Activated naive CD8-positive, alpha-beta T cell (primary cell): ENCODE data around the gene GCHFR.

Source experiments
- H3K27ac Mint-ChIP-seq: one replicate; pipeline ENCODE4 v1.8.0; 2021; ENCODE audit warnings: mixed read lengths
- H3K27me3 Mint-ChIP-seq: one replicate; pipeline ENCODE4 v1.8.0; 2021; ENCODE audit warnings: mixed read lengths
- H3K36me3 Mint-ChIP-seq: one replicate; pipeline ENCODE4 v1.8.0; 2021; ENCODE audit warnings: mixed read lengths
- H3K4me1 Mint-ChIP-seq: one replicate; pipeline ENCODE4 v1.8.0; 2021; ENCODE audit warnings: low read depth, mixed read lengths
- H3K4me3 Mint-ChIP-seq: one replicate; pipeline ENCODE4 v1.8.0; 2021; ENCODE audit warnings: mild to moderate bottlenecking, mixed read lengths
- H3K9me3 Mint-ChIP-seq: one replicate; pipeline ENCODE4 v1.8.0; 2021; ENCODE audit warnings: low read depth, mixed read lengths

GCHFR gene

DNA sequence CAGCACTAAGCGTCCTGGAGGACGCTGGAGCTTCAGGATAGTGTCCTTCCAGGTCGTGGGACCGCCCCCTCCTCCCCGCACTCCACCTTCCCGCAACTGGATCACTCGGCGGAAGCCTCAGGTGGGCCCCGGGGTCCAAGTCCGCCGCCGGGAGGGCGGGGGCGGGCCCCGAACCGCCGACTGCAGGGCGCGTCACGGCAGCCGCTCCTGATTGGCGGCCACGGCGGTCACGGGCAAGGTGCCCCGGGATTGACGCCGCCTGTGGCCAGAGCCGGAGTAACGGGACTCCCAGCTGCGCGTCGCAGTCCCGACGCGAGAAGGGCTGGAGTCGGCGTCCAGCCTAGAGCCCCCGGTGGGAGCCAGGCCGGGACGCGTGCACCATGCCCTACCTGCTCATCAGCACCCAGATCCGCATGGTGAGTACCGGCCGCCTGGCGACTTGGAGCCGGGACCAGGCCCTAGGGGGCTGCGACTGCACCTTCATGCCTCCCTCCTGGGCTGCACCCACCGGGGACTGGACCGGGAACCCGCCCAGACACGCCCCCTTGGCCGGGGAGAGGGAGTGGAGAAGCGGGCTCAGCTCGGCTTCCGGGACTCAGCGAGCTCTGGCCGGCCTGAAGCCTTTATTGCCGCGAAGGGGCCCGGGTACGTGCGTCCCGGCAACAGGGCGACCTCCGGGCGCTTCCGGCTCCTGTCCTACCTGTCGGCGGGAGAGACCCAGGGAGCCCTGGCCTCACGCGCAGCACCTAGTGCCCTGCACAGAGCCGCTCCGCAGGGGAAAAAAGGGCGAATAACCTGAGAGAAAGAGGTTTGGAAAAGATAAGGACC, at the start of gene GCHFR:
TSS of gene GCHFR (plus strand) at position 268 of the 828 bp plus-strand sequence. CDS start at position 381, 113 bp downstream.
- Mint-ChIP-seq H3K27me3 (no peaks in the 10 kb centered on the region), H3K4me1 (peaks cover 37% of the 10 kb centered on the region), H3K27ac (peak within 1 kb of the TSS; percentile 90), H3K36me3 (no peaks in the 10 kb centered on the region), H3K9me3 (no peaks in the 10 kb centered on the region), H3K4me3 (peak within 1 kb of the TSS; percentile 88)

DNA sequence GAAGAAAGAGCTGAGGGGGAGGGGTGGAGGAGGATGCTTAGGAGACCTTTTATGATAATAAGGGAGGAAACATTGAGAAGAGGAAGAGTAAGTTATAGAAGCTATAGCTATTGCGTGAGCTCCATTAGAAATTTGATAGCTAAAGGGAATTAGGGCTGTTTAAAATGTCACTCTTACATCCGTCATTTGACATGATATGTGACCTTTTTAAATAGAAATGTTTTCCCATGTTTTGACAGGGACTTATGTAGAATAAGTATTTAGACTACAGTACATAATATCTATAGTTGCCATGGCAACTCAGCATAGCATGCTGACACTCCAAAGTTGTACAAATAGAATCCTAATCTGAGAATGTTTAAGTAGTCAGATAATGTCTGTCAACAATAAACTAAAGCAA, 49.7 kb upstream of the GCHFR start:
- no peak overlapping the region for H3K27ac Mint-ChIP-seq
- H3K9me3 Mint-ChIP-seq = no peaks in the 10 kb centered on the region
- no peak overlapping the region for H3K4me3 Mint-ChIP-seq
- no peaks in the 10 kb centered on the region for H3K27me3 Mint-ChIP-seq
- H3K4me1 Mint-ChIP-seq = no peaks in the 10 kb centered on the region
- H3K36me3 Mint-ChIP-seq = peaks cover 5% of the 10 kb centered on the region

DNA sequence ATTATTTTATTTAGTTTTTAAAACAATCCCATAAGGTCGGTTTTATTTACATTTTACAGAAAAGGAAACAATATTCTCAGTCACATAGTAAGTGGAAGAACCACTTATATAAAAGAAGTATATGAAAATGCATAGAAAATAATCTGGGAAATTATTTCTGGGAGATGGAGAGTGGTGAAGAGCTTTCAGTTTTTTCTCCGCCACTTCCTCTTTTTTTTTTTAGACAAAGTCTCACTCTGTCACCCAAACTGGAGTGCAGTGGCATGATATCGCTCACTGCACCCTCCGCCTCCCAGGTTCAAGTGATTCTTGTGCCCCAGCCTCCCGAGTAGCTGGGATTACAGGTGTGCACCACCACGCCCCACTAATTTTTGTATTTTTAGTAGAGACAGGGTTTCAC, 47.7 kb upstream of the GCHFR start:
- no peaks in the 10 kb centered on the region for H3K9me3 Mint-ChIP-seq
- no peak overlapping the region for H3K27ac Mint-ChIP-seq
- peaks cover 2% of the 10 kb centered on the region for H3K36me3 Mint-ChIP-seq
- no peaks in the 10 kb centered on the region for H3K27me3 Mint-ChIP-seq
- no peak overlapping the region for H3K4me3 Mint-ChIP-seq
- no peaks in the 10 kb centered on the region for H3K4me1 Mint-ChIP-seq

DNA sequence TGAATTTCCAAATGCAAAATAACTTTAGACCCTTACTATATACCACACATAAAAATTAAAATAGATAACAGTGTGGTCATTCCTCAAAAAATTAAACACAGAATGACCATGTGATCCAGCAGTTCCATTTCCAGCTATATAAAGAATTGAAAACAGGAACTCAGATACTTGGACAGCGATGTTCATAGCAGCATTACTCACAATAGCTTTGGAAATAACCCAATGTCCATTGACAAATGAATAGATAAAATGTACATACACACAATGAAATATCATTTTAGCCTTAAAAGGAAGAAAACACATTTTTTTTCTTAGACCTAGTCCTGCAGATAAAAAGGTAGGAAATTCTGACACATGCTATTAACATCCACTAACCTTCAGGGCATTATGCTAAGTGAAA, 42.2 kb upstream of the GCHFR start:
- Mint-ChIP-seq H3K36me3 (peaks cover 2% of the 10 kb centered on the region), H3K27me3 (no peaks in the 10 kb centered on the region), H3K27ac (no peak overlapping the region), H3K4me3 (no peak overlapping the region), H3K9me3 (no peaks in the 10 kb centered on the region), H3K4me1 (peaks cover 9% of the 10 kb centered on the region)

DNA sequence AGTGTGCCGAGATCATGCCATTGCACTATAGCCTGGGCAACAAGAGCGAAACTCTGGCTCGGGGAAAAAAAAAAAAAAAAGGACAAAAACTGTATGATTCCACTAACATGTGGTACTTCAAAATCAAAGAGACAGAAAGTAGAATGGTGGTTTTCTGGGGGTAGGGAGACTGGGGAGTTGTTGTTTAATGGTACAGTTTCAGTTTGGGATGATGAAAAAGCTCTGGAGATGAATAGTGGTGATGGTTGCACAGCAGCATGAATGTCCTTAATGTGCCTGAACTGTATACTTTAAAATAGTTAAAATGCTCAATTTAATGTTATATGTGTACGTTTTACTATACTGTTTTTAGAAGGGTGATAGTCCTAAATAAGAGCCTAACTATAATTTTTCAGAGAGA, 41.5 kb upstream of the GCHFR start:
- Mint-ChIP-seq H3K27ac (no peak overlapping the region), H3K9me3 (no peaks in the 10 kb centered on the region), H3K4me3 (no peak overlapping the region), H3K27me3 (no peaks in the 10 kb centered on the region), H3K36me3 (peaks cover 2% of the 10 kb centered on the region), H3K4me1 (peaks cover 9% of the 10 kb centered on the region)

DNA sequence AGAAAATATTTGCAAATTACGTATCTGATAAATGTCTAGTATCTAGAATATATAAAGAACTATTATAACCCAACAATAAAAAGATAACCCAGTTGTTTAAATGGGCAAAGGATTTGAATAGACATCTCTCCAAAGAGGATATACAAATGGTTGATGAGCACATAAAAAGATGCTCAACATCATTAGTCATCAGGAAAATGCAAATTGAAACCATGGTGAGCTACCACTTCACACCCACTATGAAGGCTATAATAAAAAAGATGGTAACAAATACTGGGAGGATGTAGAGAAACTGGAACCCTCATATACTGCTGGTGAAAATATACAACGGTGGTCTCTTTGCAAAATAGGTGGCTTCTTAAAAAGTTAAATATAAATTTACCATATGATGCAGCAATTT, 40.9 kb upstream of the GCHFR start:
- Mint-ChIP-seq H3K4me1 (peaks cover 9% of the 10 kb centered on the region), H3K4me3 (no peak overlapping the region)

DNA sequence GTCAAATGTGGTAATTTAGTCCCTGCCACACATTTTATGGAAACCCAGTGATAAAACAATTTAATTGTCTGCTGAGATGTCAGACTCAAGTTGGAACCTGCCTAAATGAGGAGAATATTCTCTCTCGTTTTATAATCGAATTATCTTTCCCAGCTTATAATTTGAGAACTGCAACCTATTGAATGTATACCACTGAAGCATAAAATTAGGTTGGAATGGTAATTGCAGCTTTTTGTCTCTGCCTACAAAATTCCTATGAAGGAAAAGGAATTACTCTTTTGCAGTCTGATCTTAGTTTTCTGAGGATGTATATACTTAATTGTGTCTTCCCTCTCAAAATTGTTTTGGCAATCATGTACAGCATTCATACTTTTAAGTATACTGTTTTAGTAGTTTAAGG, 39.9 kb upstream of the GCHFR start:
- Mint-ChIP-seq H3K36me3 (peaks cover 2% of the 10 kb centered on the region), H3K27ac (no peak overlapping the region), H3K9me3 (no peaks in the 10 kb centered on the region), H3K4me1 (peaks cover 9% of the 10 kb centered on the region), H3K27me3 (no peaks in the 10 kb centered on the region), H3K4me3 (no peak overlapping the region)

More for the DNA sequence above, 40.9 kb upstream of the GCHFR start:
- Mint-ChIP-seq H3K27me3 (no peaks in the 10 kb centered on the region), H3K27ac (no peak overlapping the region), H3K9me3 (no peaks in the 10 kb centered on the region), H3K36me3 (peaks cover 2% of the 10 kb centered on the region)

DNA sequence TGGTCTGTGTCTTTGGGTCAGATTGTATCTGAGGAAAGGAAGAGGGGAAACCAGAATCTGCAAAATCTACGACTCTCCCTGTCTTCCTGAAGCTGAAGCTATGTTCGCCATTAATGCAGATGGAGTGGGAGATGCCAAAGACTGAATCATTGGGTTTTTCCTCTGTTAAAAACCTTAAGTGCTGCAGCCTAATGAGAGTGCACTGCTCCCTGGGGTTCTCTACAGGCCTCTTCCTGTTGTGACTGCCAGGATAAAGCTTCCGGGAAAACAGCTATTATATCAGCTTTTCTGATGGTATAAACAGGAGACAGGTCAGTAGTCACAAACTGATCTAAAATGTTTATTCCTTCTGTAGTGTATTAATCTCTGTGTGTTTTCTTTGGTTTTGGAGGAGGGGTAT, 32.8 kb upstream of the GCHFR start:
- no peak overlapping the region for H3K4me3 Mint-ChIP-seq
- no peaks in the 10 kb centered on the region for H3K9me3 Mint-ChIP-seq
- no peaks in the 10 kb centered on the region for H3K4me1 Mint-ChIP-seq
- H3K27me3 Mint-ChIP-seq = no peaks in the 10 kb centered on the region
- no peak overlapping the region for H3K27ac Mint-ChIP-seq
- H3K36me3 Mint-ChIP-seq = peaks cover 3% of the 10 kb centered on the region

DNA sequence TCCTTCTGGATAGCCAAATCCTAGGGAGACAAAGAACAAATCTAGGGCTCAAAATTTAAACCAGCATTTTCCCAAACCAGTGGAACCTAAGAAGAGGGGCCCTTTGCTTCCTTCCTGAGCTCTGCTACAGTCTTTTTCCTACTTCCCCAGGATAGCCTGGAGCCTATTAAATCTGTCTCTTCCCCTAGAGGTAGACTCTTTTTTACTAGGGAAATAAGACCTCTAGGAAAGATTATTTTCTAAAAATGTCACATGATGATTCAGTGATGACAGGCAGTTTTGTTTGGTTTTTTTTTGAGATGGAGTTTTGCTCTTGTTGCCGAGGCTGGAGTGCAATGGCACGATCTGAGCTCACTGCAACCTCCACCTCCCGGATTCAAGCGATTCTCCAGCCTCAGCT, 27.3 kb upstream of the GCHFR start:
- no peaks in the 10 kb centered on the region for H3K9me3 Mint-ChIP-seq
- no peak overlapping the region for H3K27ac Mint-ChIP-seq
- H3K4me1 Mint-ChIP-seq = no peaks in the 10 kb centered on the region
- no peak overlapping the region for H3K4me3 Mint-ChIP-seq
- peaks cover 3% of the 10 kb centered on the region for H3K36me3 Mint-ChIP-seq
- H3K27me3 Mint-ChIP-seq = no peaks in the 10 kb centered on the region

DNA sequence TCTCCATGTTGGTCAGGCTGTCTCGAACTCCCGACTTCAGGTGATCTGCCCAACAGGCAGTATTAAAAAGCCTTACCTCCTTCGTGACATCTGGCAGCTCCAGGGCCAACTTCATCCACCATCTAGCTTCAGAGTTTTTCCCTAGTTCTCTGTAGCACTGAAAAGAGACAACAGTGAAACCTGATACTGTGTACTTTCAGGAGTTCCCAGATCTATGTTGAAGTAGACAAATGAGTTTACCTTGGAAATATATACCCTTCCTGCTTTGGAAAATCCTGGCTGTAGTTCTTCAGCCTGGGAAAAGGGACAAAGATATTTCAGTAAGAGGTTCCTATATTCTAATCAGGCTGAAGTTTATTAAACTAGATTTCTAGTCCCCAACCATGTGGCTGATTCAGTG, 26.8 kb upstream of the GCHFR start:
- Mint-ChIP-seq H3K27ac (no peak overlapping the region), H3K9me3 (no peaks in the 10 kb centered on the region), H3K36me3 (peaks cover 3% of the 10 kb centered on the region), H3K27me3 (no peaks in the 10 kb centered on the region), H3K4me3 (no peak overlapping the region), H3K4me1 (no peaks in the 10 kb centered on the region)

DNA sequence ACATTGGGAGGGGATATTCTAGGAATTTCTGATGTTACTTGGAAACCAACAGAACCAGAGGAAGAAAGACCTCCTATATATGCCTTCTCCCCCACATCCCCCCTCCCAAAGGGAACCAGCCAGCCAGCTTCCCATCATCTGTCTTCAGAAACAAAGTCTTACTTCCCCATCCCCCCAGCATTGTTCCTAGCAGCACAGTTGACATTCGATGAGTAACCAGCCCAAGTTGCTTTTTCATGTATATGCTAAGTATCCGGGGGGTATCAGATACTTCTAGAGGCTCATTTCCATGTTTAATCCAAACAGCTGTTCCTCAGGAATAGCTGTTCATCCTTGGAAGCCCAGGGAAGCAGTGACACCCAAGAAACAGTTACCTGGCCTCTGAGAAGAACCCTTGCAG, 24.8 kb upstream of the GCHFR start:
- no peaks in the 10 kb centered on the region for H3K36me3 Mint-ChIP-seq
- H3K27ac Mint-ChIP-seq = no peak overlapping the region
- H3K4me1 Mint-ChIP-seq = peaks cover 6% of the 10 kb centered on the region
- no peak overlapping the region for H3K4me3 Mint-ChIP-seq
- H3K9me3 Mint-ChIP-seq = no peaks in the 10 kb centered on the region
- no peaks in the 10 kb centered on the region for H3K27me3 Mint-ChIP-seq

DNA sequence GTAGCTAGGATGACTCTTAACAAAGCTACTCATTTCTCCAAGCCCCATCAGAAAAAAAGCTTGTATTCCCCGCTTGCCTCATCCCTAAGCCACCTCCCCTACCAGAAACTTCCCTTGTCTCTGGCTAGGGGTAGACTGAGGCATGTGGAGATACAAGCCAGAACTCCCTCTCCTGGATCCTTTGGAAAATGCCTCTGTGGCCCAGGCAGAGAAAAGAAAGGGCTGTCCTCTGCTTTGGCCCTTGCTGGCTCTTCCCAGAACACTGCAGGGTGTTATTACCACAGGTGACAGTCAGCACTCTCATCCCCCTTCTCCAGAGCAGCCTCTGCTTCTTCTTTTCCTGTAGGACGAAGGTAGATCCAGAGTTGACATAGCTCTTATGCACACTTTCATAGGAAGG, 24.0 kb upstream of the GCHFR start:
- no peaks in the 10 kb centered on the region for H3K9me3 Mint-ChIP-seq
- no peak overlapping the region for H3K4me3 Mint-ChIP-seq
- no peaks in the 10 kb centered on the region for H3K27me3 Mint-ChIP-seq
- no peak overlapping the region for H3K27ac Mint-ChIP-seq
- H3K36me3 Mint-ChIP-seq = no peaks in the 10 kb centered on the region
- peaks cover 8% of the 10 kb centered on the region for H3K4me1 Mint-ChIP-seq

DNA sequence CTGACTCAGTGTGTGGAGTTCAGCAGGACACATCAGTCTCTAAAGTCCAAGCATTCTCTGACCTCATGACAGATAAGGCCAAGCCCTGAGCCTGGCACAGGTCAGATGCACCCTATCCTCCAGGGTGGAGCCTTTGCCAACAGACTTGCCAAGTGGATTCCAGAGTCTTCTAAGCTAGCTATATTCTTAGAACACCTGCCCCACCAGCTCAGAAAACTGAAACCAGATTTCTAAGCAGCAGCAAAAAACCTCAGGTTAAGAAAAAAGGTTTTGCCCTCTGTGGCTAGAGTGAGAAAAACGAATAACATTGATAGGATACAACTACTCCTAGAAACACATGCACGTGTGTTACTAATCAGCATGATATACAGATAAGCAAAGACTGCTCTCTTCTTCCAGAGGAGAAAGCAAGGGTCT, 20.4 kb upstream of the GCHFR start:
- Mint-ChIP-seq H3K4me1 (peaks cover 8% of the 10 kb centered on the region), H3K36me3 (no peaks in the 10 kb centered on the region), H3K4me3 (no peak overlapping the region), H3K9me3 (no peaks in the 10 kb centered on the region), H3K27ac (peak overlapping the region; percentile 78), H3K27me3 (no peaks in the 10 kb centered on the region)

DNA sequence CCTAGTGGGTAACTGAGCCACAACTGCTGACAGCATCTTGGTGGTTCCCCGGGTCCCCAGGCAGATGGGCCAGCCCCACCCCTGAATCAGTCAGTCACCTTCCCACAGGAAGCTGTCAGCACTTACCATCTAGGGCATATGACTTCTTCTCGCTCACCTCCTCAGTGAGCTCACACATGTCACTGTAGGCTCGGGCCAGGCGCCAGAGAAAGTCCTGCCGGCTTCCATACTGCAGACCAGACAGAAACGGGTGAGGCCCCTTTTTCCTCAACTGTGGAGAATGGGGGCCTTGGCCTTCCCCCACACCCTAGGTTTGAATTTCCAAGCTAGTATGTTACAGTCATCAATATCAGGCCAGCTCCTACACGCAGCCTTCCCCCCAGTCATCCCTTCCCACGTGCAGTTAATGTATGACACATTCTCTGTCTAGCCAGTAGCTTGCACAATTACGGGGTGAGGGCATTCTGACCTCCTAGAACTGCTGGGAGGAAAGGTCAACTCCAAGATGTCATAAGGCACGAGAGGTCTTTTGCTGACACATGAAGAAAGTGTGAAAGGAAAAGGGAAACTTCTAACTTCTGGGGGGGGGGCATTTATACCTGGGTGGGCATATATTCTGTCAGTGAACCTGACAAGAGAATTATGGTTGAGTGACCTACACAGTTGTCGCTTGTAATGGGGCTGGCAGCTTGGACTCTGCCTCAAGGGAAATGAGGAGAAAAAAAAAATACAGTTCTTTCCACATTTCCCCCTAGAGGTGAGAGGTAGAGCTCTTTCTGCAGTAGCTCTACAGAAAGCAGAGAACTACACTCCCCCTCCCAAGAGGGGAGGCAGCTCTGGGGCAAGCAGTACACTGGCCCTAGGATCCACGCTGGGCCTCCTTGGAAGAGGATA, 19.7 kb upstream of the GCHFR start:
- Mint-ChIP-seq H3K9me3 (no peaks in the 10 kb centered on the region), H3K4me1 (peaks cover 8% of the 10 kb centered on the region), H3K27me3 (no peaks in the 10 kb centered on the region), H3K27ac (peak overlapping the region; percentile 78), H3K4me3 (peak overlapping the region; percentile 21), H3K36me3 (no peaks in the 10 kb centered on the region)

DNA sequence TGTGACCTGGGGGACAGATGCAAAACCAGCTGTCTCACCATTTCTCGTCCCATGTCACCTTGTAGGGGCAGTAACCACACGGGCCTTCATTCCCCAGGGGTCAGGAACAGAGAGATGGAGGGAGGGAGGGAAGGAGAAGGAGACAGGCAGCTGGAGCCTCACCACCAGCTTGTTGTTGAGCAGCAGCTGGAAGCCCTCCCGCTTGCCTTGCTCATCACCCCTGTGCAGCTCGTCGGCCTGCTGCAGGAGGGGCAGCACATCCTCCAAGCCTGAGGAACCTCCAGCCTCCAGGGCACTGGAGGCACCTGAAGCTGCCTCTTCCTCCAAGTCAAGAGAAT, 19.1 kb upstream of the GCHFR start:
- no peaks in the 10 kb centered on the region for H3K36me3 Mint-ChIP-seq
- H3K4me3 Mint-ChIP-seq = no peak overlapping the region
- H3K9me3 Mint-ChIP-seq = no peaks in the 10 kb centered on the region
- H3K27me3 Mint-ChIP-seq = no peaks in the 10 kb centered on the region
- peaks cover 8% of the 10 kb centered on the region for H3K4me1 Mint-ChIP-seq
- peak overlapping the region; percentile 78 for H3K27ac Mint-ChIP-seq
